Tibial nerve (tissue), 3 donors: ENCODE measurements around the gene HOTAIR.

Source experiments
- POLR2A ChIP-seq, 2 donors: fragments of 450-650 bp; IDR thresholded peaks; one replicate each; pipeline ENCODE4 v1.6.1; 2017; ENCODE audit warnings: antibody characterized with exemption in 2 of 2, mild to moderate bottlenecking in 2 of 2, moderate library complexity in 2 of 2
- TF ChIP-seq, protein P1 (sequence below), 5 experiments: fragments of 200-600 bp in 3 of 5; fragments of 450-650 bp in 2 of 5; sonication (generic) in 3 of 5; IDR thresholded peaks; one replicate each; pipeline ENCODE4 v1.5.1; 2016 to 2019; ENCODE audit warnings: antibody characterized with exemption in 5 of 5, mild to moderate bottlenecking in 3 of 5, moderate library complexity in 2 of 5

DNA sequence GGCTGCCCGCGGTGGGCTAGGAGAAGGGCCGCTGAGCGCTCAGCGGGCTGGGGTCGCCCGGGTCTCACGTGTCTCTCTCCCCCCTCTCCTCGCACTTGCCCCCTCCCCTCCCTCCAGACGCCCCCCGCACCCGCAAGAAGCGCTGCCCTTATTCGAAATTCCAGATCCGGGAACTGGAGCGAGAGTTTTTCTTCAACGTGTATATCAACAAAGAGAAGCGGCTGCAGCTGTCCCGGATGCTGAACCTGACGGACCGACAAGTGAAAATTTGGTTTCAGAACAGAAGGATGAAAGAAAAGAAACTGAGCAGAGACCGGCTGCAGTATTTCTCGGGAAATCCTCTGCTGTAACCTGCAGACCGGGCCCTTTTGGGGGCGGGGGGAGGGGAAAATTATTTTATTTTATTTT lies 314 bp upstream of the HOTAIR start:
- TF ChIP-seq, protein P1, sequence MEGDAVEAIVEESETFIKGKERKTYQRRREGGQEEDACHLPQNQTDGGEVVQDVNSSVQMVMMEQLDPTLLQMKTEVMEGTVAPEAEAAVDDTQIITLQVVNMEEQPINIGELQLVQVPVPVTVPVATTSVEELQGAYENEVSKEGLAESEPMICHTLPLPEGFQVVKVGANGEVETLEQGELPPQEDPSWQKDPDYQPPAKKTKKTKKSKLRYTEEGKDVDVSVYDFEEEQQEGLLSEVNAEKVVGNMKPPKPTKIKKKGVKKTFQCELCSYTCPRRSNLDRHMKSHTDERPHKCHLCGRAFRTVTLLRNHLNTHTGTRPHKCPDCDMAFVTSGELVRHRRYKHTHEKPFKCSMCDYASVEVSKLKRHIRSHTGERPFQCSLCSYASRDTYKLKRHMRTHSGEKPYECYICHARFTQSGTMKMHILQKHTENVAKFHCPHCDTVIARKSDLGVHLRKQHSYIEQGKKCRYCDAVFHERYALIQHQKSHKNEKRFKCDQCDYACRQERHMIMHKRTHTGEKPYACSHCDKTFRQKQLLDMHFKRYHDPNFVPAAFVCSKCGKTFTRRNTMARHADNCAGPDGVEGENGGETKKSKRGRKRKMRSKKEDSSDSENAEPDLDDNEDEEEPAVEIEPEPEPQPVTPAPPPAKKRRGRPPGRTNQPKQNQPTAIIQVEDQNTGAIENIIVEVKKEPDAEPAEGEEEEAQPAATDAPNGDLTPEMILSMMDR (IDR thresholded peaks at IDR 0.05), result no peak
- TF ChIP-seq POLR2A (IDR thresholded peaks at IDR 0.05), result no peak
